Ishikawa (cell line): ENCODE results near the gene OR4K15.

Source experiments
- CEBPB ChIP-seq: IDR thresholded peaks from 2 replicates; pipeline ENCODE4 v1.6.1; 2012
- CREB1 ChIP-seq: IDR thresholded peaks from 2 replicates; pipeline ENCODE4 v1.6.1; 2012; ENCODE audit warnings: low read depth
- EGR1 ChIP-seq: IDR thresholded peaks from 2 replicates; pipeline ENCODE4 v1.6.1; 2012
- EP300 ChIP-seq: IDR thresholded peaks from 2 replicates; pipeline ENCODE4 v1.6.1; 2012; ENCODE audit warnings: borderline replicate concordance
- FOXM1 ChIP-seq: IDR thresholded peaks from 2 replicates; pipeline ENCODE4 v1.6.1; 2012; ENCODE audit warnings: low read depth, borderline replicate concordance
- MAX ChIP-seq: IDR thresholded peaks from 2 replicates; pipeline ENCODE4 v1.6.1; 2012
- NFIC ChIP-seq: IDR thresholded peaks from 2 replicates; pipeline ENCODE4 v1.6.1; 2012
- RAD21 ChIP-seq: IDR thresholded peaks from 2 replicates; pipeline ENCODE4 v1.6.1; 2012; ENCODE audit warnings: low read depth
- REST ChIP-seq: IDR thresholded peaks from 2 replicates; pipeline ENCODE4 v1.6.1; 2012; ENCODE audit warnings: low read depth, mild to moderate bottlenecking
- TAF1 ChIP-seq: IDR thresholded peaks from 2 replicates; pipeline ENCODE4 v1.6.1; 2012; ENCODE audit warnings: low read depth, mild to moderate bottlenecking
- TCF12 ChIP-seq: IDR thresholded peaks from 2 replicates; pipeline ENCODE4 v1.6.1; 2012; ENCODE audit warnings: low read depth
- TEAD4 ChIP-seq: IDR thresholded peaks from 2 replicates; pipeline ENCODE4 v1.6.1; 2012
- USF1 ChIP-seq: IDR thresholded peaks from 2 replicates; pipeline ENCODE4 v1.6.1; 2012
- YY1 ChIP-seq: IDR thresholded peaks from 2 replicates; pipeline ENCODE4 v1.6.1; 2012; ENCODE audit warnings: low read depth
- ZBTB7A ChIP-seq: IDR thresholded peaks from 2 replicates; pipeline ENCODE4 v1.6.1; 2012; ENCODE audit warnings: low read depth

Gene OR4K15

GRCh38 chr14:19949218-19949617 lies 26.2 kb upstream of the OR4K15 start:
- no peak for TF ChIP-seq YY1
- no peak for TF ChIP-seq TAF1
- no peak for TF ChIP-seq NFIC
- no peak for TF ChIP-seq MAX
- no peak for TF ChIP-seq REST
- no peak for TF ChIP-seq RAD21
- no peak for TF ChIP-seq FOXM1
- no peak for TF ChIP-seq CREB1
- TF ChIP-seq ZBTB7A: no peak
- no peak for TF ChIP-seq EP300
- no peak for TF ChIP-seq USF1
- no peak for TF ChIP-seq EGR1
- no peak for TF ChIP-seq TEAD4
- TF ChIP-seq TCF12: no peak
- no peak for TF ChIP-seq CEBPB

GRCh38 chr14:19974844-19975243 lies 547 bp upstream of the OR4K15 start:
- no peak for TF ChIP-seq EGR1
- TF ChIP-seq NFIC: no peak
- no peak for TF ChIP-seq CEBPB
- TF ChIP-seq TCF12: no peak
- TF ChIP-seq TAF1: no peak

GRCh38 chr14:19993438-19993837 lies 18.0 kb downstream of the OR4K15 start:
- TF ChIP-seq EP300 (no peak), EGR1 (no peak), TCF12 (no peak), CREB1 (no peak), MAX (no peak), TEAD4 (no peak), USF1 (no peak), CEBPB (no peak), YY1 (no peak), FOXM1 (no peak), NFIC (no peak), REST (no peak), TAF1 (no peak), ZBTB7A (no peak)

GRCh38 chr14:20001863-20002262 lies 26.5 kb downstream of the OR4K15 start, which contains the start of gene OR4Q2:
Gene OR4Q2, plus strand, starts transcription at chr14:20002163.
- TF ChIP-seq EP300: no peak
- TF ChIP-seq EGR1: no peak
- TF ChIP-seq CREB1: no peak
- no peak for TF ChIP-seq TAF1

GRCh38 chr14:20002319-20002718 lies 26.9 kb downstream of the OR4K15 start:
- TF ChIP-seq NFIC: no peak
- no peak for TF ChIP-seq YY1
- no peak for TF ChIP-seq TCF12

- no peak for TF ChIP-seq YY1
- no peak for TF ChIP-seq CEBPB
- no peak for TF ChIP-seq REST
- TF ChIP-seq TCF12: no peak
- TF ChIP-seq TEAD4: no peak
- no peak for TF ChIP-seq USF1
- TF ChIP-seq TAF1: no peak
- TF ChIP-seq FOXM1: no peak
- no peak for TF ChIP-seq MAX
- no peak for TF ChIP-seq ZBTB7A
Measured at GRCh38 chr14:20008156-20008555, 32.8 kb downstream of the OR4K15 start.
